Left lung (tissue), 10 donors: ENCODE data around the gene HOXC9. TPM values are rescaled to one million over a fixed set of nuclear protein-coding genes. Genes with fewer than 3 reads are reported as not detected.

Experiments
- ATAC-seq: fragments of 200-7000 bp; cut with Tn5 transposase; one replicate; pipeline ENCODE4 v1.9.1; 2020; ENCODE audit warnings: moderate library complexity
- DNase-seq, 4 donors: peaks; one replicate each; pipeline ENCODE4 v3.0.0-alpha.2; 2013 to 2020
- H3K27ac ChIP-seq, 2 donors: fragments of 200-600 bp; sonication (generic) in 1 of 2; one replicate each; pipeline versions ENCODE4 v1.5.0 to v1.8.0; 2020 to 2021
- H3K27me3 ChIP-seq, 2 donors: fragments of 200-600 bp; sonication (generic) in 1 of 2; one replicate each; pipeline versions ENCODE4 v1.5.0 to v1.8.0; 2020 to 2021
- H3K36me3 ChIP-seq, 2 donors: fragments of 200-600 bp; sonication (generic) in 1 of 2; one replicate each; pipeline versions ENCODE4 v1.5.0 to v1.8.0; 2020 to 2021
- H3K4me1 ChIP-seq, 2 donors: fragments of 200-600 bp; one replicate each; pipeline ENCODE4 v1.8.0; 2021
- H3K4me3 ChIP-seq, 2 donors: fragments of 200-600 bp; sonication (generic) in 1 of 2; one replicate each; pipeline versions ENCODE4 v1.5.0 to v1.8.0; 2020 to 2021; ENCODE audit warnings: mild to moderate bottlenecking in 1 of 2
- H3K9me3 ChIP-seq, 2 donors: fragments of 200-600 bp; sonication (generic) in 1 of 2; one replicate each; pipeline versions ENCODE4 v1.5.0 to v1.8.0; 2020 to 2021
- CTCF ChIP-seq, 2 donors: fragments of 200-600 bp; sonication (generic) in 1 of 2; IDR thresholded peaks; one replicate each; pipeline versions ENCODE4 v1.5.0 to v1.8.0; 2021; ENCODE audit warnings: antibody characterized with exemption in 2 of 2
- intact Hi-C, 2 donors: fragments of 100-400 bp; cut with DNase I; formaldehyde crosslinking; loops; one replicate each; pipeline versions ENCODE4 v1.11.2 to v1.14.2; 2022
- polyA plus RNA-seq, 6 donors: library from polyadenylated mRNA; unstranded; fragments of 120-200 nt; gene quantifications; one replicate each; pipeline ENCODE4 v1.2.1, GENCODE V29; 2013; ENCODE audit not compliant: insufficient read length in 6 of 6
- total RNA-seq, 2 donors: library from RNA; stranded (reverse); fragmentation: NEBNext Ultra II Directional; extraction: Animal tissue kit (Norgen Biotek cat#: 25700); gene quantifications; one replicate each; pipeline ENCODE4 v1.2.1, GENCODE V29; 2021
- donor health status: DM: no; HTN: yes; CAD: no.
- donor health status: DM: no; HTN: no; CAD: no.

The HOXC9 gene
- total and polyA plus RNA-seq, 8 donors = 0.30 to 0.91 (median 0.58) TPM; not detected in 1

- ATAC-seq (no peak), DNase-seq (peak in 2 of 4 donors; percentile 54 to 58)
- no peak for TF ChIP-seq CTCF (IDR thresholded peaks at IDR 0.05)
- Histone ChIP-seq H3K27ac (no peak overlapping the region), H3K4me1 (peaks cover 0 to 23% of the 10 kb centered on the region in 2 donors), H3K36me3 (no peaks in the 10 kb centered on the region), H3K27me3 (peaks cover 96 to 100% of the 10 kb centered on the region in 2 donors), H3K9me3 (no peaks in the 10 kb centered on the region), H3K4me3 (no peak overlapping the region)
- intact Hi-C loops = no loop called here
These were observed 23.7 kb upstream of the HOXC9 start for GRCh38 chr12:53976172-53976822.

GRCh38 chr12:53976823-53977595, 23.0 kb upstream of the HOXC9 start:
- Histone ChIP-seq H3K4me1 (peaks cover 0 to 23% of the 10 kb centered on the region in 2 donors), H3K36me3 (no peaks in the 10 kb centered on the region), H3K4me3 (no peak overlapping the region), H3K27ac (no peak overlapping the region), H3K9me3 (no peaks in the 10 kb centered on the region), H3K27me3 (peaks cover 96 to 100% of the 10 kb centered on the region in 2 donors)
- DNase-seq (no peak), ATAC-seq (no peak)
- intact Hi-C loops = no loop called here
- no peak for TF ChIP-seq CTCF (IDR thresholded peaks at IDR 0.05)

- peaks cover 0 to 23% of the 10 kb centered on the region in 2 donors for H3K4me1 ChIP-seq
- peaks cover 96 to 100% of the 10 kb centered on the region in 2 donors for H3K27me3 ChIP-seq
- H3K36me3 ChIP-seq = no peaks in the 10 kb centered on the region
- H3K9me3 ChIP-seq = no peaks in the 10 kb centered on the region
- intact Hi-C loops = no loop called here
- ATAC-seq (no peak), DNase-seq (no peak)
- no peak overlapping the region for H3K4me3 ChIP-seq
- no peak for TF ChIP-seq CTCF (IDR thresholded peaks at IDR 0.05)
- no peak overlapping the region for H3K27ac ChIP-seq
These were observed 22.1 kb upstream of the HOXC9 start for GRCh38 chr12:53977596-53978445.

- Histone ChIP-seq H3K4me3 (no peak overlapping the region), H3K36me3 (no peaks in the 10 kb centered on the region), H3K27ac (no peak overlapping the region), H3K9me3 (no peaks in the 10 kb centered on the region), H3K27me3 (peaks cover 96 to 100% of the 10 kb centered on the region in 2 donors), H3K4me1 (peaks cover 0 to 17% of the 10 kb centered on the region in 2 donors)
- ATAC-seq (no peak), DNase-seq (no peak)
- no peak for TF ChIP-seq CTCF (IDR thresholded peaks at IDR 0.05)
- intact Hi-C loops = no loop called here
These were observed 21.2 kb upstream of the HOXC9 start for GRCh38 chr12:53978477-53979356.
